Sciatic nerve (tissue), 2 donors: ENCODE data around the gene PIP5K1B. TPM values are rescaled to one million over a fixed set of nuclear protein-coding genes. Genes with fewer than 3 reads are reported as not detected.

Experiments used
- ATAC-seq: fragments of 200-7000 bp; cut with Tn5 transposase; one replicate; pipeline ENCODE4 v1.9.1; 2020; ENCODE audit warnings: mild to moderate bottlenecking, moderate library complexity
- DNase-seq: peaks from one replicate; pipeline ENCODE4 v3.0.0-alpha.2; 2020; ENCODE audit warnings: low spot score
- intact Hi-C: fragments of 100-400 bp; cut with DNase I; formaldehyde crosslinking; loops from one replicate; pipeline ENCODE4 v1.14.2; 2022
- total RNA-seq: library from RNA; stranded (reverse); fragmentation: NEBNext Ultra II Directional; extraction: Animal tissue kit (Norgen Biotek cat#: 25700); gene quantifications from one replicate; pipeline ENCODE4 v1.2.1, GENCODE V29; 2021
- donor health status: DM: no; HTN: no; CAD: no.
- donor health status: DM: no; HTN: no; CAD: no.

The PIP5K1B gene
- total RNA-seq, 1 donor from 2014 or later, result 2.0 TPM

DNA sequence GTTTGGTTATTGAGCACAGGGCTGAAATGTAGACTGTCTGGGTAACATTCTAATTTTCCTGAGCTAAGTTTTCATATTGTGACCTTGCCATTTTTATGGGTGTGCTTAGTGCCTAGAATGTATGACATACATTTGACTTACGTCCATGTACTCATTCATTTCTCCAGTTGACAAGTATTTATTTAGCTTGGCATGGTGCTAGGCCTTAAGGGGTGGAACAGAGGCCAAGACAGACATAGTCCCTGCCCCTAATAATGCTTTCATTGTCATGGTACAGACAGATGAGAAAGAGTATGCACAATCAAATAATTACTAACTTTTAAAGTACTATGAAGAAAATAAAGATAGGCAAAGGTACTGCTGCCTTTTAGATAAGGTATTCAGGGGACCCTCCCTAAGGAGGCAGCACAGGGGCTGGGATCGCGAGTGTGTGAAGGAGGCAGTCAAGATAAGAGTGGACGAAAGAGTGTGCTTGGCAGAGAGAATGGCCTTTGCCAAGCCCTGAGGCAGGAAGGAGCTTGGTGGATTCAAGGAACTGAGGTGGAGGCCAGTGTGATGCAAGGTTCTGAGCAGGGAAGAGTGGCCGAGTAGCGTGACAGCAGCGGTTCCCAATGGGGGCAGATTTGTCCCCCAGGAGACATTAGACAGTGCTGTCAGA, 128.0 kb downstream of the PIP5K1B start:
- no peak for DNase-seq
- ATAC-seq, result no peak
- intact Hi-C loops, result no loop called here

DNA sequence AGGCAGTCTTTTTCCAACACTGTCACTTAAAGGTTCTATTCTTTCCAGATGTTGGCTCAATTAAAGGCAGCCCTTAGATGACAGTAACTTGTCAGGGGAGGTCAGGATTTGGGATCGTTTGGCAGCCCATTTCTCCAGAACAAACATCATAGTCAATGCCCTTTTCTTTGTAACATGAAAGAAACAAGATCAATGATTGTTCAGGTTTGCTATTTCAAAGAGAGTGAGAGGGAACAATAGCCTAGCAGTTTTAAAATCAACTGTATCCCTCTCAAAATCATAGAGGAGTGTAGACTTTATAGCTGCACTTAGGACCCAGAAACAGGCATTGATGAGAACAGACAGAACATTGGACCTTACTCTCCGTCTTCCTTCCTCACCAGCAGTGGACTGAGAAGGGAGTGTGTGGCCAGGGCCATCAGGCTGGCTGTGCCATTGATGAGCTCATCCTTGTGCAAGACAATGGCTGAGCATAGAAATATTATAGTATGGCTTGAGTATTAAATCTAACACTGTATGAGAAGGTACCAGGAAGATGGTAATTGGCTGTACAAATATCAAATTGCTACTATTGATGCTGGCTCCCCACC, 130.0 kb downstream of the PIP5K1B start:
- intact Hi-C loops, result no loop called here
- DNase-seq, result no peak
- no peak for ATAC-seq

DNA sequence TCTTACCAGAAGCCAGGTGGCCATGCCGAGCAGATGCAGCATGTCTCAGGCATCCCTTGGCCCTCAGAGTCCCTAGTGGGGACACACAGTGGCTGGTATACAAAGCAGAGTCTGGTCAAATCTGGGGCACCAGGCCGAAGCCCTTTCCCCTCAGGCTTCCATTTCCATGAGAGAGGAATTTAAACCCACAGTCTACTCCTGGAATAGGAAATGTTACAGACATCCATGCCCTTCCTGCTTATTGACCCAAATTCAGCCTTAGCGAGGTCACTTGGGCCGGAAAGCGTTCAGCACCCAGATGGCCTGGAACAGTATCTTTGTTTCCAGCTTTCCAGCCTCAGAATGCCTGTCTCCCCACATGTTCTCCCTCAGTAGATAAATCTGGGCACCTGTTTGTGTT, 131.7 kb downstream of the PIP5K1B start:
- intact Hi-C loops, result no loop called here
- ATAC-seq, result no peak
- DNase-seq, result no peak

DNA sequence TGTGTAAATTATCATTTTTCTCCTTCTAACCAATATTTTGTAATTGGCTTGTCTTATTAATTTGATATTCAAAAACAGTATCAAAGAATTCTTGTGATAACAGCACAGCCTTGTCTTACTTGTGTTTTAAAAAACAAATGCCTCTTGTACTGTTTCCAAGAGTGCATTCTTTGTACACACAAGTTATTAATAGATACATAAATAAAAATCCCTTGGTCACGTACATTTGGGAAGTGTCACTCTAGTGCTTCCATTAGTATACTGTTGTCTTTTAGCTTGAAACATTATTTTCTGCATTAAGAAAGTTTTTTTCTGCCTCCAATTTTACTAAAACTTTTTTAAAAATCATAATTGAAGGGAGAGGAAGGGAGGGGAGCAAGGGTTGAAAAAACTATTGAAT, 133.2 kb downstream of the PIP5K1B start:
- ATAC-seq, result no peak
- intact Hi-C loops, result no loop called here
- no peak for DNase-seq

DNA sequence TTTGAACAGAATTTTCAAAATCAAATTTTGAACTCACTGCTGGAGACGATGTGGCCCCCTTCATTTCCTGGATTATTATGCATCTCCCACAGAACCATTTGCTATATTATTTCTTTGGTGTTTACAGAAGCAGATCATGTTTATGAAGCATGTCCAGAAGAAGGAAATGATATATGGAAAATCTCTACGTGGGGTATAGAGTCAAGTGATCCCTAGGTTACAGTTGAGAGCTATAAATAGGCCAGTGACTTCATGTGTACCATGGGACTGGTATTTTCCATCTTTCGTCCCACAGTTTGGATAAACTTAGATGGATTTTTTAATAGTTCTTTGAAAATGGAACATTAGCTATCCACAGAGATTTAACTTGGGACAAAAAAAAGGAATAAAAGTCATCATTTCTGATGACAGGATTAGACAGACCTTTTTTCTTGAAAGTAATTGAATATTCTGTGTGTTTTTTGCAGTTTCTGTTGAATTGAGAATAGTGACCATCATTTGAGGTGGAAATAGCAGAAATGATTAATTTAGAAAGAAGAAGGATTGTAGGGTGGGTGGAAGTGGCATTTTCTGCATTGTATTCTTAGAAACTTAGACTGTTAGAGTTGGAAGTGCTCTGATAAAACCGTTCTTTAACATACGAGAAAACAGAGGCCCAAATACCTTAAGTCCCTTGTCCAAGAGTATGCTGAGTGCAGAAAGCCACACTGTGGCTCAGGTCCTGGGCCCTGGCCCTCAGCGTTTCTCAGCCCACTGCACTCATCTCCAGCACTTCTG, 136.4 kb downstream of the PIP5K1B start:
- intact Hi-C loops, result no loop called here
- no peak for ATAC-seq
- DNase-seq, result no peak

DNA sequence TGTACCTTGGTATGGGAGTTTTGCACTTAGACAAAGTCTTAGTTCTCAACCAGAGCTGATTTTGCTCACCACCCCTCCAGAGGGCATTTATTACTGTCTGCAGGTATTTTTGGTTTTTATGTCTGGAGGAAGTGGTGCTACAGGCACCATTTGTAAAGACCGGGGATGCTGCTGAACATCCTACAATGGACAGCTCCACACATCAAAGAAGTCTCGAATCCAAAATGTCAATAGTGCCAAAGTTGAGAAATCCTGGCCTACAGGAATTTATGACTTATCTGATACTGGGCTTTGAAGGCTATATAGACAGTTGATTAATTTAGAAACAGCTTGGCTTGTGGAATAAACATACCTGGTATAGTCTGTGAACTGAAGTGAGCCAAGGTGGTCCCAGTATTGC, 137.5 kb downstream of the PIP5K1B start:
- DNase-seq (no peak), ATAC-seq (no peak)
- intact Hi-C loops, result no loop called here

DNA sequence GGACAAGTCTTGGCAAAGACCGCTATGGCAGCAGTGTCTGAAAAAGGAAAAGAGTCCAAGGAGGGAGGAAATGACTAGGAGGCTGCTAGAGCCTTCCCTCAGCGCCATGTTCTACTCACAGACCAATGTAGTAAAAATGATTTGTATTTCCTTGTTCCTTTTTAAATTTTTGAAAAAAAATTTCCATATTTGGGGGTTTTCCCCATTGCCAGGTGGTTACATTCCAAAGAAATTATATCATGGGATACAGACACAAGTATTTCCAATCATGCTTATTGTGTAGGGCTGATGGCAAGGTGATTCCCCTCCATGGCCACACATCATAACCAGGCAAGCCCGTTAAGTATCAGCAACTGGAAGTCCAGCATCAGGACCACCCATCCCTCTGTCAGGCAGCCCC, 138.2 kb downstream of the PIP5K1B start:
- ATAC-seq (no peak), DNase-seq (no peak)
- intact Hi-C loops, result no loop called here

DNA sequence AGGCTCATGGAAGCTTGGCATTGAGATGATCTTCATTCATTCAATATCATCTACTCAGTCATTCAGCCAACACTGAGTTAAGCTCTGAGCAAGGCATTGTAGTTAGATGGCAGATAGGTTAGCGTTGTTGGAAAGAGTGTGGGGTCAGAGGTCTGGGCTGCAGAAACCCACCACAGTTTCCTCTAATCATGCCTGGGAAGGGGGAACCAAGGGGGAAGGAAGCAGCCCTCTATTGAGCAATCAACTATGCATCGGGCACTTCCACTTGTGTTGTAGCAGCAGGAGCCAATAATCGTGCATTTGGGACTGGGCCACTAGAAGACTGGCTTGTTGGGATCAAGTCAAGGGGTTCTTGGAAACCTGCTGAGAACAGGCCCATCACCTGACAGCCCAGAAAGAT, 139.1 kb downstream of the PIP5K1B start:
- ATAC-seq (peak; percentile 30), DNase-seq (no peak)
- intact Hi-C loops, result no loop called here

DNA sequence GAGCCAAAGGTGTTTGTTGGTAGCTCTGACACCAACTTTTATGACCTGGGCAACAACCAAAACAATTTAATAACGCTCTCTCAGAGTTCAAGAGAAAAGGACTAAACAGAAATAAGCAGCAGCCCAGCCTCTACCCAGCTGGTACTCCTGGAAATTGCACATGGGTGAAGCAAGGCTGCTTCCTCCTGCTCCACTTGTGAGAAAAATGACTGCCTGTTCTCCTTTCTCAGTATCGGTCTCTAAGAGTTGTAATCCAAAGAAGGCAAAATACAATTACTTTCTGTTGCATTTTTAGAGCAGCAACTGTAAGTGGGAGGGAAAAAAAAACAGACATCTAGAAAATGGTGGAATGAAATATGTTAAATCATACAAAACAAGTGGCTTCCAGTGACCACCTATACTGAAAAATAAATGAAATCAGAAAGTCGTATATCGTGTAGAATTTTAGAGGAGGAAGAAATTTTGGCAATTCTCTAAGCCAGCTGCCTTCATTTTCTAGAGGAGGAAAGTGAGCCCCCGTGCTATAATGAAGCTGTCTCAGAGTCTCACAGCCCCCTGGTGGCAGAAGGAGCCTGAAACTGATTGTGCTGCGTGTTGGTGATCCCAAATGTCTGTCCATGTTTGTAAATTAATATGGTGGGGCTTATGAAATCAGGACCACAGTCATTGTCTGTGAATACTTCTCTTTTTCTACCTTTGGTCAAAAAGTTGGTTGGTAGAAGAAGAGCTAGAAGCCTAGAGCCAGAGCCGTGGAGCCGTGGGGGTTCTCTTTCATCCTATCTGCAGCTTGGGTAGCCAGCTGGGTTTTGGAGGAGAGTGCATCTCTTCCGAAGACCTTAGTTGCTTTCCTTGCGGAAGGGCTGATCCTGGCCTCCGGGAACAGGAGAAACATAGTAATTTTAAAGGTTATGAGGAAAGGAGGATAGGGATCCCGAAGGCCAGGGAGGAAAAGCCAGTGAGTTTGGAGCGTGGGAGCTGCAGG, 139.9 kb downstream of the PIP5K1B start:
- DNase-seq (no peak), ATAC-seq (peak; percentile 39)
- intact Hi-C loops, result no loop called here

DNA sequence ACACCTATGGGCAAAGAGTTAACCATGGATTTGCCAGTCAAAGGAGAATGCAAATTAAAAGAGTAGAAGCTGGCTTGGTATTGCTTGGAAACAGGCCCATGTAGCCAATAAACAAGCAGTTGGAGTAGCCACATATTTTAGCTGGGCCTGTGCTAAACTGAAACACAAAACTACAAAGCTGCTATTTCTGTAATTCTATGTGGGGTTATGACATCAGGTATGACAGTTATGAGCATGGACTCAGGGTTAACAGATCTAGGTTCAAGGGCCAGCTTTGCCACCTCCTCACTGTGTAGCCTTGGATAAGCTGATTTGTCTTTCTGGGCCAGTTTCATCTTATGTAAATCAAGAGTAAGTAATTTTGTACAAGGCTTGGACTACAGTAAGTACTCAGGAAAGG, 142.7 kb downstream of the PIP5K1B start:
- DNase-seq (no peak), ATAC-seq (no peak)
- intact Hi-C loops, result no loop called here

DNA sequence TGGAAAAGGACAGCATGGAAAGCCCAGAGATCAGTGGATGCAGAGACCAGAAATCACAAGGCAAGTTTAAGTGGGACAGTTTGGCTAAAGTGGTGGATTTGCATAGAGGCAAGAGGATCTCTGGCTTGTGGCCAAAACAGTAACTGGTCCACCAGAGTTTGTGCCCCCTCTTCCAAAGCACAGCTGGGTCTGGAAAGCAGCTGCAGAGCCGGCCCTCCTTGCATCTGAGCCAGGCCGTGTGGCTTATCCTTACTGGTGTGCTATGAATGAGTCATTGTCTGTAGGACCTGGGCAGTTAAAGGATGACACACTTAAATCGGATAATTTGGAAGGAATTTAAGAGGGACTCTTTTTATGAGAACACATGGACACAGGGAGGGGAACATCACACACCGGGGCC, 146.6 kb downstream of the PIP5K1B start:
- intact Hi-C loops, result no loop called here
- DNase-seq (no peak), ATAC-seq (no peak)

DNA sequence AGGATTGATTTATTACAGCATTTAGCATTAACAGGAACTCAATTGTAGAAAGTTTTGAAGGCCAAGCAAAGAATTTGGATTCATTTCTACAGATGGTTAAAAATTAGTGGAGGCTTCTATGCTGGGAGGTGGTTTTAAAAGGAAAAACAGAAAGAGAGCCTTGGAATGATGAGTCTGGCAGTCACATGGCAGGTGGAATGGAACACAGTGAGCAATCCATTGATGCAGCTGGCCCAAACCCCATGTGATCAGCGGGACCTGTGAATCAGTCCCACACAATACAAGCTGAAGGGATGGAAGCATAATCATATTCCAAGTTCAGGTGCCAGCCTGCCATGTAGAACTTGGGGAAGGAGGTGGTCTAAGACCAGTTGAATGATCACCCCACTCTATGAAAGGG, 147.9 kb downstream of the PIP5K1B start:
- intact Hi-C loops, result no loop called here
- ATAC-seq (no peak), DNase-seq (no peak)

DNA sequence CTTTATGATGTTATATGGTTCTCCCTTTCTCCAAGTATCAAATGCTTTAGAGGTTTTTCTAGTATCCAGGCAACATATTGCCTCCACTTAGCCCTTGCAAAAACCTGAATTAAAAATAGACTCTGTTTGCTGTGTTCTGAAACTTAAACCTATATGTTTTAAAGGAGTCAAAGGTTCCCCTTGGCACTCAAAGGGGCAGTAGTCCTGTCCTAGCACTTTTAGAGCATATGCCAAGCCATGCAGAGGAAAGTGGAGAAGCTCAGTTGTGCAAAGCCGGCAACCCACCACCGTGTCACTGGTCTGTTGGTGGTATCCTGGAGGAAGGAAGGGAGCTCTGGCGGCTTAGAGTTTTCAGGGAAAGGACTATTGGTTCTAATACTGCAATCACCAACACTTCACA, 154.3 kb downstream of the PIP5K1B start:
- no peak for DNase-seq
- intact Hi-C loops, result no loop called here
- ATAC-seq, result no peak

DNA sequence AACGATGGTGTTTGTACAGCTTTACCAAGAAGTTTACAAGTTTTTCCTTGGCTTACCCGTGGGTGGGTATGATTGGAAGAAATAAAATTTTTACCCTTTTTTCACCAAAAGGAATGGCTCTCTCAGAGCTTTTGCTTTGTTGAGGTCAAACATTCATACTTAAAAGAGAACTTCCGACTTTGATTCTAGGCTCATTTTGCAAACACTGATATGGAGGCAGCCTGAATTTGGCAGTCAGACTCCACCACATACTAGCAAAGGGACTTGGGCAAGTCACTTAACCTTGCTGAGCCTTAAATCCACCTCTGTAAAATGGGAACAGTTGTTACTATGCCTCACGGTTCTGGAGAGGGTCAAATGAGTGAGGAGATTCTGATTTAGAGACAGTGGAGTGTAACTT, 155.4 kb downstream of the PIP5K1B start:
- ATAC-seq (no peak), DNase-seq (no peak)
- intact Hi-C loops, result no loop called here

DNA sequence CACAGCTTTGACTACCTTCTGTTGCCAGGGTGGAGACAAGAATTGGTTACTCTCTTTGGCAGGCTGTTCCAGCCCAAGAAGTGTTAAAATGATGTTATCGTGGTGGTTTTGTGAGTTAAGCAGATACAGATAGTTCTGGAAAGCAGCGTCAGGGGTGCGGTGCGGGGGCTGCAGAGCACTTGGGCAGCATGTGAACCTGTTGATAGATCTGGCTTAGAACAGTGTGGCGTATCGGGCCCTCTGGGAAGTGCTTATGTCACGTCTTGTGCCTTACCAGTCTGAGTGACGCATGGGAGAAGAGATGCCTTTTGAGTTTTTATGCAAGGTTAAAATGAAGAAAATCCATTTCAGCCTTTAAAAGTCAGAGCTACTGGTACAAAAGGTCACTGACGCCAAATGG, 156.4 kb downstream of the PIP5K1B start:
- intact Hi-C loops, result no loop called here
- peak; percentile 17 for ATAC-seq

DNA sequence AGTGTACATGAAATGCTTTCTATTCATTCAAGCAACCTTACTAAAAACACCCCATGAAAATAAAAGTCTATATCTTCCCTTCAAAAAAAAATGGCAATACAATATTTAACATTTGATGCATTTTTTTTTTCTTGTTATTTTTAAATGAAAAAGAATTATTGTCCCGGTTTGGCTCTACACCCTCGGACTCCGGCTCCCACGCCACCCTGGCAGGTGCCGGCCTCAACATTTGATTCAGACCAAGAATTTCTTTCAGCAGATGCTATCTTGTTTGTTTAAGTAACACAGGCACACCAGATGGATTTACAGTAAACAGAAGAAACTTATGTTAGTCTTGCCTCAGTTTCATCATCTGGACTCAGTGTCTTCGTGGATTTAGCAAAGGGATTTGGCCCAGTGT, 162.0 kb downstream of the PIP5K1B start:
- intact Hi-C loops, result no loop called here
- DNase-seq (no peak), ATAC-seq (no peak)

More for the DNA sequence above, 156.4 kb downstream of the PIP5K1B start:
- no peak for DNase-seq

DNA sequence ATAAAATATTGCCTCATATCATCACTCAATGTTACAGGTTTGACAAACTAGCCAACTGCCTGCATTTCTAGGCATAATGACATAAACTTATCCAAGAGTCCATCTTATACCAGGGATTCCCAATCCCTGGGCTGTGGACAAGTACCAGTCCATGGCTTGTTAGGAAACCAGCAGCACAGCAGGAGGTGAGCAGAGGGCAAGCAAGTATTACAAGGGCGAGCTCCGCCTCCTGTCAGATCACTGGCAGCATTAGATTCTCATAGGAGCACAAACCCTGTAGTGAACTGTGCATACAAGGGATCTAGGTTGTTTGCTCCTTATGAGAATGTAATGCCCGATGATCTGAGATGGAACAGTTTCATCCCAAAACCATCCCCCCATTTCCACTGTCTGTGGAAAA, 164.0 kb downstream of the PIP5K1B start:
- intact Hi-C loops, result no loop called here
- DNase-seq, result no peak
- no peak for ATAC-seq

DNA sequence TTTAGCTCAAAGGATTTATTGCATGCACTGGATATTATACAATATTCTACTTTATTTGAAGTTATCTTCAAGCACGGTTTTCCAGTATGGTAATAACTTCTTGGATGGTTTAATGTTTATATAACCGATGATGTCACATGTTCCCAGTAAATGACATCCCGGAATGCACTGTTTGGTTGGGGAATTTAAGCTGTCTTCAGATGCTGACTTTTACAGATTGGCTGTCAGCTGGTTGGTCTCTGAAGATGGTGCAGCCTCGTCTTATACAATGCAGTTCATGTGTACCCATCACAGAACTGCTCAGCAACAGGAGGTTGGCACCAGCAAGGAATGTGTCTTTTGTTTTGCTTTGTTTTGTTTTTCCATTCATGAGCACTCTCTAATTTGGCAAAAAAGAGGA, 165.0 kb downstream of the PIP5K1B start:
- no peak for DNase-seq
- intact Hi-C loops, result no loop called here
- no peak for ATAC-seq

DNA sequence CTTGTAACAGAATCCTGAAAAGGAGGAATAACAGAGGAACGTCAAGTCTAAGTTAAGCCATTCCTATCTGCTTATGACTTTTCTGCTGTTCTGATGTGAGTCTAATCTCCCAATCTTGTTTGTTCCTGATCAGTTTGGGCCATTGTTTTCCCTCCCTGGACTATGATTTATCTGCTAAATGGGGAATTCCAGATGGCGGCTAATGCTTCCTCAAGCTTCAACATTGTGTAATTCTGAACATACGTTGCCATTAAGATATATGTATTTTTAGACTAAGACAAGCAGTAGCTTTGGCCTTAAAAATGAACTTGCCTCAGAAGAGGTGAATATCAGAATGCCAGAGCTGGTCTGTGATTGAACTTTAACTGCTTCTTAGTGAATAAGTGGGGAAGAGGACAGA, 166.2 kb downstream of the PIP5K1B start:
- intact Hi-C loops, result no loop called here
- DNase-seq (no peak), ATAC-seq (no peak)
